Measurements from ENCODE around the gene MSRB3. TPM values are rescaled to one million over a fixed set of nuclear protein-coding genes. Genes with fewer than 3 reads are reported as not detected.

Gene MSRB3
- total and polyA plus RNA-seq, 10 of the 15 experiments (the other 5 are each of a cell fraction or from before 2014, with no cell fraction given): 0.07 to 2.7 (median 1.3) TPM

- no peak for TF ChIP-seq ZBTB11 (CRISPR knock-in tag; IDR thresholded peaks at IDR 0.05)
- no peak for TF ChIP-seq HDAC2 (IDR thresholded peaks at IDR 0.05)
- no peak for TF ChIP-seq CBX3 (IDR thresholded peaks at IDR 0.05; ENCODE audit: borderline replicate concordance, low read depth)
- no peak for TF ChIP-seq EZH2 (IDR thresholded peaks at IDR 0.05; ENCODE audit: borderline replicate concordance, control insufficient read depth, low read depth, low read length)
- no peak for TF ChIP-seq RELA (IDR thresholded peaks at IDR 0.05; ENCODE audit: borderline replicate concordance, partially characterized antibody)
- no peak for TF ChIP-seq MYC (IDR thresholded peaks at IDR 0.05; ENCODE audit: insufficient read depth, insufficient read length, insufficient replicate concordance, low read length, severe bottlenecking)
These were observed 166.5 kb downstream of the MSRB3 start (continued) for GRCh38 chr12:65444996-65445395.

GRCh38 chr12:65446901-65447300, 168.4 kb downstream of the MSRB3 start:
- H3K36me3 ChIP-seq (ENCODE audit: control insufficient read depth in 2 of 2, insufficient read depth in 2 of 2, low read length in 1 of 2): no peaks in the 10 kb centered on the region
- no peak overlapping the region for H3K4me3 ChIP-seq
- no peak overlapping the region for H3K9ac ChIP-seq (ENCODE audit: control insufficient read depth, insufficient read depth, low read length)
- POLR2A ChIA-PET: no interaction called here
- H3K27me3 ChIP-seq (replicated peaks in 1 of 2; ENCODE audit: control insufficient read depth in 2 of 2, insufficient read depth in 2 of 2, low read length in 1 of 2): no peaks in the 10 kb centered on the region
- H2AFZ ChIP-seq (ENCODE audit: control insufficient read depth, low read depth, low read length): no peak overlapping the region
- RAD21 ChIA-PET (ENCODE audit: unreplicated experiment): no interaction called here
- no peak overlapping the region for H3K4me2 ChIP-seq (ENCODE audit: control insufficient read depth, insufficient read depth)
- ATAC-seq (no peak), FAIRE-seq (no peak), DNase-seq (ENCODE audit: low read depth, low spot score) (no peak)
- 0% methylated on average over 1 of the region's 1 CpG for WGBS (ENCODE audit: insufficient coverage, insufficient replicate concordance, low lambda C conversion rate, missing lambda C conversion rate)
- CTCF ChIA-PET: no interaction called here
- intact Hi-C loops (cut with micrococcal nuclease; ENCODE audit: unreplicated experiment): no loop called here
- in situ Hi-C loops (cut with MboI): no loop called here
- H3K27ac ChIP-seq (ENCODE audit: control insufficient read depth, insufficient read depth): no peak overlapping the region
- no peaks in the 10 kb centered on the region for H4K20me1 ChIP-seq (ENCODE audit: control insufficient read depth, insufficient read depth)
- SMC1A ChIA-PET (ENCODE audit: uncharacterized antibody, unreplicated experiment): no interaction called here
- no peaks in the 10 kb centered on the region for H3K9me3 ChIP-seq (replicated peaks; ENCODE audit: control insufficient read depth, insufficient read depth, low read length)
- no TSS peak for BruUV-seq (replicated peaks)
- no peaks in the 10 kb centered on the region for H3K79me2 ChIP-seq (ENCODE audit: control insufficient read depth, insufficient read depth, low read length)
- no peaks in the 10 kb centered on the region for H3K4me1 ChIP-seq (ENCODE audit: control insufficient read depth, insufficient read depth, low read length)
- TF ChIP-seq RCOR1 (conservative IDR thresholded peaks at IDR 0.05; ENCODE audit: low read depth, low read length) (no peak), ZBED1 (IDR thresholded peaks at IDR 0.05; ENCODE audit: borderline replicate concordance) (no peak), SMC3 (IDR thresholded peaks at IDR 0.05; ENCODE audit: borderline replicate concordance, low read length) (no peak), SP1 (IDR thresholded peaks at IDR 0.05; ENCODE audit: low read depth, low read length) (no peak), HDAC2 (IDR thresholded peaks at IDR 0.05) (no peak), BCL3 (IDR thresholded peaks at IDR 0.05; ENCODE audit: borderline replicate concordance, insufficient read depth, low read depth, low read length, poor library complexity, severe bottlenecking) (no peak), KLF5 (IDR thresholded peaks at IDR 0.05; ENCODE audit: partially characterized antibody) (no peak), CTCF (IDR thresholded peaks at IDR 0.05 in 2 of 3, conservative IDR thresholded peaks at IDR 0.05 in 1 of 3; ENCODE audit: control insufficient read depth in 2 of 3, extremely low read depth in 1 of 3, insufficient read depth in 1 of 3, low read depth in 3 of 3, low read length in 3 of 3) (no peak), SPI1 (IDR thresholded peaks at IDR 0.05; ENCODE audit: borderline replicate concordance, insufficient read depth, low read depth, low read length) (no peak), KAT2A (conservative IDR thresholded peaks at IDR 0.05; ENCODE audit: control insufficient read depth, low read depth, low read length) (no peak), POLR2AphosphoS5 (IDR thresholded peaks at IDR 0.05; ENCODE audit: low read length) (no peak), POLR2A (IDR thresholded peaks at IDR 0.05; ENCODE audit: low read depth, low read length) (no peak), BMI1 (IDR thresholded peaks at IDR 0.05; ENCODE audit: borderline replicate concordance) (no peak)

Measured in GM12878 (cell line).